OCI-LY1 (cell line): ENCODE data around the gene AFF2.

Source experiments
- H2AFZ ChIP-seq: fragments of 200-600 bp; sonication (generic), shearing (Covaris generic); 2 replicates; pipeline ENCODE4 v1.6.0; 2014; ENCODE audit warnings: antibody characterized with exemption, mild to moderate bottlenecking, low read length
- H3F3A ChIP-seq: fragments of 200-600 bp; sonication (generic), shearing (Covaris generic); 2 replicates; pipeline ENCODE4 v1.6.0; 2014; ENCODE audit warnings: mild to moderate bottlenecking, antibody characterized with exemption, low read length, moderate library complexity; ENCODE audit not compliant: insufficient read depth
- H3K27ac ChIP-seq: fragments of 200-600 bp; sonication (generic); 2 replicates; pipeline ENCODE4 v1.5.1; 2014; ENCODE audit warnings: low read length, mixed run types, mild to moderate bottlenecking, low read depth; ENCODE audit not compliant: poor library complexity, severe bottlenecking
- H3K27me3 ChIP-seq: fragments of 200-600 bp; sonication (generic); 2 replicates; pipeline ENCODE4 v1.6.0; 2014; ENCODE audit warnings: antibody characterized with exemption, mild to moderate bottlenecking, low read length, moderate library complexity; ENCODE audit not compliant: insufficient read depth
- H3K36me3 ChIP-seq: fragments of 200-600 bp; sonication (generic); 2 replicates; pipeline ENCODE4 v1.6.1; 2014; ENCODE audit warnings: mild to moderate bottlenecking, antibody characterized with exemption, low read length, moderate library complexity, mixed read lengths; ENCODE audit not compliant: insufficient read depth
- H3K4me1 ChIP-seq: fragments of 200-600 bp; sonication (generic); 2 replicates; pipeline ENCODE4 v1.5.1; 2014; ENCODE audit warnings: mild to moderate bottlenecking, low read length, moderate library complexity; ENCODE audit not compliant: insufficient read depth, severe bottlenecking
- H3K4me2 ChIP-seq: fragments of 200-600 bp; sonication (generic), shearing (Covaris generic); 2 replicates; pipeline ENCODE4 v1.6.1; 2014; ENCODE audit warnings: low read length
- H3K4me3 ChIP-seq: fragments of 200-600 bp; sonication (generic); 2 replicates; pipeline ENCODE4 v1.5.1; 2014; ENCODE audit warnings: low read length, low read depth, mild to moderate bottlenecking, mixed read lengths; ENCODE audit not compliant: poor library complexity, severe bottlenecking
- H3K79me2 ChIP-seq: fragments of 200-600 bp; shearing (Covaris generic); 2 replicates; pipeline ENCODE4 v1.6.1; 2016; ENCODE audit warnings: mixed run types, low read length, mixed read lengths; ENCODE audit not compliant: insufficient read depth
- H3K9ac ChIP-seq: fragments of 200-600 bp; sonication (generic), shearing (Covaris generic); 2 replicates; pipeline ENCODE4 v1.6.1; 2014; ENCODE audit warnings: mild to moderate bottlenecking, low read length, mixed read lengths
- H3K9me2 ChIP-seq: fragments of 200-600 bp; sonication (generic), shearing (Covaris generic); 2 replicates; pipeline ENCODE4 v1.6.1; 2014; ENCODE audit warnings: low read depth, mild to moderate bottlenecking, low read length, mixed read lengths
- H3K9me3 ChIP-seq: fragments of 200-600 bp; shearing (Covaris generic); 2 replicates; pipeline ENCODE4 v1.6.1; 2014; ENCODE audit warnings: low read length, mixed read lengths
- H4K20me1 ChIP-seq: fragments of 200-600 bp; sonication (generic), shearing (Covaris generic); 2 replicates; pipeline ENCODE4 v1.6.0; 2016; ENCODE audit warnings: mild to moderate bottlenecking, low read length; ENCODE audit not compliant: insufficient read depth
- EZH2 ChIP-seq: fragments of 200-600 bp; sonication (generic), shearing (Covaris generic); IDR thresholded peaks from 2 replicates; pipeline ENCODE4 v1.8.0; 2017; ENCODE audit warnings: borderline replicate concordance, mixed run types, mild to moderate bottlenecking, antibody characterized with exemption, low read length, moderate library complexity, mixed read lengths
- TF ChIP-seq, protein P1 (sequence below): fragments of 200-600 bp; sonication (generic), shearing (Covaris generic); IDR thresholded peaks from 2 replicates; pipeline ENCODE4 v1.5.1; 2017; ENCODE audit warnings: mild to moderate bottlenecking, antibody characterized with exemption, low read length, moderate library complexity, mixed read lengths

The AFF2 gene

DNA sequence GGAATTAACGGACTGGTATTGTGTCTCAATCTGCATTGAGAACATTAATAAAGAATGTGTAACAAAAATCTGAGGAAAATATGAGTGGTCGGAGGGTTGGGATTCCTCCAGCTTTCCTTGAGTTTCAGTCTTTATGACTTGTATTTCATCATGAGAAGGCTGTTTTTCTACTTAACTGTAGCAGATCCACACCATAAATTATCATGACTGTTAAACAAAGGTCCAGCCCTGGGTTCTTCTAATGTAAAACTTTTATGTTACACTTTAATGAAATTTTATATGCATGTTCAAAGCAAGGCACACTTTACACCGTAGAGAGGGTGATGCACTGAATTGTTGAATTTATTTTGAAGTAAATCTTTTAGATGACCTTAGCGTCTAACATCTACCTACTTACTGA is 7.0 kb downstream of the AFF2 start:
- TF ChIP-seq EZH2 = no peak
- TF ChIP-seq, protein P1, sequence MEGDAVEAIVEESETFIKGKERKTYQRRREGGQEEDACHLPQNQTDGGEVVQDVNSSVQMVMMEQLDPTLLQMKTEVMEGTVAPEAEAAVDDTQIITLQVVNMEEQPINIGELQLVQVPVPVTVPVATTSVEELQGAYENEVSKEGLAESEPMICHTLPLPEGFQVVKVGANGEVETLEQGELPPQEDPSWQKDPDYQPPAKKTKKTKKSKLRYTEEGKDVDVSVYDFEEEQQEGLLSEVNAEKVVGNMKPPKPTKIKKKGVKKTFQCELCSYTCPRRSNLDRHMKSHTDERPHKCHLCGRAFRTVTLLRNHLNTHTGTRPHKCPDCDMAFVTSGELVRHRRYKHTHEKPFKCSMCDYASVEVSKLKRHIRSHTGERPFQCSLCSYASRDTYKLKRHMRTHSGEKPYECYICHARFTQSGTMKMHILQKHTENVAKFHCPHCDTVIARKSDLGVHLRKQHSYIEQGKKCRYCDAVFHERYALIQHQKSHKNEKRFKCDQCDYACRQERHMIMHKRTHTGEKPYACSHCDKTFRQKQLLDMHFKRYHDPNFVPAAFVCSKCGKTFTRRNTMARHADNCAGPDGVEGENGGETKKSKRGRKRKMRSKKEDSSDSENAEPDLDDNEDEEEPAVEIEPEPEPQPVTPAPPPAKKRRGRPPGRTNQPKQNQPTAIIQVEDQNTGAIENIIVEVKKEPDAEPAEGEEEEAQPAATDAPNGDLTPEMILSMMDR = no peak

DNA sequence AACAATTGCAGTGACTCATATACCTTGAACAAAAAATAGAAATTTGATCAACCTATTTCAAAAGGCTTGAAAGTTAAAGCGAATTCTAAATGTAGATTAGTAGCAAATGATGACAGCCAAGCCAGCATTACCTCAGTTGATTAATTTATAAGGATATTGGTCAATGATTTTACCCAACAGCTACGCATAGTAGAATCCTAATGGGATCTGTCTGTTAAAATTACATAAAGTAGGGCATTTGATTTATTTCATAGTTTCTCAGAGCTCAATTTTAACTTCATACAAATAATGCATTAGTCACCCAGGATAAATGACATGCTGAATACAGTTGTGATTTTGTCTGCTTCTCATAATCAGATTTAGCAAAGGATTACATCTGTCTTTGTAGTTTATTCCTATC is 12.0 kb downstream of the AFF2 start:
- Histone ChIP-seq H3K36me3 (no peaks in the 10 kb centered on the region), H3K4me3 (no peak overlapping the region), H2AFZ (no peak overlapping the region), H3K4me2 (peak overlapping the region; percentile 45; the same call in 1 of the 2 replicates), H3K9ac (no peak overlapping the region), H3K27ac (peak overlapping the region; percentile 36), H3F3A (no peaks in the 10 kb centered on the region), H3K4me1 (peaks cover 99% of the 10 kb centered on the region), H4K20me1 (no peaks in the 10 kb centered on the region), H3K9me3 (no peaks in the 10 kb centered on the region), H3K27me3 (no peaks in the 10 kb centered on the region), H3K9me2 (no peaks in the 10 kb centered on the region), H3K79me2 (peaks cover 77% of the 10 kb centered on the region)
- TF ChIP-seq, protein P1 = no peak
- TF ChIP-seq EZH2 = no peak

More for the DNA sequence above, 7.0 kb downstream of the AFF2 start:
- Histone ChIP-seq H3K4me2 (peak overlapping the region; percentile 24; the same call in 1 of the 2 replicates), H2AFZ (no peak overlapping the region), H4K20me1 (no peaks in the 10 kb centered on the region), H3K36me3 (peaks cover 4% of the 10 kb centered on the region; the same call in 1 of the 2 replicates), H3K9ac (no peak overlapping the region), H3K27me3 (no peaks in the 10 kb centered on the region), H3K4me3 (peak overlapping the region; percentile 15), H3F3A (no peaks in the 10 kb centered on the region), H3K79me2 (peaks cover 90% of the 10 kb centered on the region), H3K27ac (no peak overlapping the region), H3K4me1 (peaks cover 97% of the 10 kb centered on the region), H3K9me2 (no peaks in the 10 kb centered on the region), H3K9me3 (no peaks in the 10 kb centered on the region)

DNA sequence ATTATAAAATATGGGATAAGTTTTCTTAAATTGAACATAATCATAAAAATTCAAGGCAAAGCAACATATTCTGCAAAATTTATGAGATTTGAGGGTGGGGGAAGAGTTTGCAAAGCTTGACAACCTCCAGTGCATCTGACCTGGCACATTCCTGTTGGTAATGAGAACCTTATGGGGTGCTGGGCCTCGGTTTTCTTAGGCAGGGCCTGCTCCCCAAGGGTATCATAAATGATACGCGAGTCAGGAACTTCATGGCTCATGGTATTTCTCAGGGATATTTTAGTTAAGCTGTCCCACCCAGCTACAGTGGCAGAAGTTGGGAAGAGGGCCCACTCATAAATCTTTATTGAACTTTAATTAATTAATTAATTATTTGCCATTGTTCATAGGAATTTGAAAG is 13.2 kb downstream of the AFF2 start:
- Histone ChIP-seq H3K27ac (peak overlapping the region; percentile 92), H3K4me2 (peak overlapping the region; percentile 45), H3K27me3 (no peaks in the 10 kb centered on the region), H3K9me2 (no peaks in the 10 kb centered on the region), H2AFZ (no peak overlapping the region), H3K4me1 (peaks cover 99% of the 10 kb centered on the region), H3F3A (no peaks in the 10 kb centered on the region), H3K4me3 (no peak overlapping the region), H3K79me2 (peaks cover 74% of the 10 kb centered on the region), H4K20me1 (no peaks in the 10 kb centered on the region), H3K36me3 (no peaks in the 10 kb centered on the region), H3K9ac (no peak overlapping the region; the same call in 1 of the 2 replicates), H3K9me3 (no peaks in the 10 kb centered on the region)
- TF ChIP-seq, protein P1 = no peak
- no peak for TF ChIP-seq EZH2
